Putamen (tissue), 1 donor: Measurements from ENCODE around the gene SLC6A20.

Experiments
- DNase-seq: peaks from one replicate; pipeline ENCODE4 v3.0.0-alpha.2; 2016; ENCODE audit warnings: low spot score

The SLC6A20 gene

GRCh38 chr3:45800611-45801010 is 4.3 kb upstream of the SLC6A20 start:
- DNase-seq: no peak

- no peak for DNase-seq
Observed at GRCh38 chr3:45799586-45799985, 3.2 kb upstream of the SLC6A20 start.

- DNase-seq: no peak
Observed at GRCh38 chr3:45798034-45798433, 1.7 kb upstream of the SLC6A20 start.

GRCh38 chr3:45796902-45797637 is 734 bp upstream of the SLC6A20 start:
- DNase-seq: no peak

GRCh38 chr3:45795509-45795881 is 841 bp downstream of the SLC6A20 start:
- DNase-seq: no peak

- no peak for DNase-seq
Observed at GRCh38 chr3:45794660-45795059, 1.7 kb downstream of the SLC6A20 start.

GRCh38 chr3:45794177-45794560 is 2.2 kb downstream of the SLC6A20 start:
- DNase-seq: no peak

- DNase-seq: no peak
Observed at GRCh38 chr3:45793482-45794176, 2.7 kb downstream of the SLC6A20 start.

GRCh38 chr3:45792516-45793172 is 3.7 kb downstream of the SLC6A20 start:
- DNase-seq: no peak

GRCh38 chr3:45792036-45792435 is 4.3 kb downstream of the SLC6A20 start:
- DNase-seq: no peak

- no peak for DNase-seq
Observed at GRCh38 chr3:45790596-45790995, 5.7 kb downstream of the SLC6A20 start.

- DNase-seq: no peak
Observed at GRCh38 chr3:45789235-45789812, 7.0 kb downstream of the SLC6A20 start.

GRCh38 chr3:45787551-45787950 is 8.8 kb downstream of the SLC6A20 start:
- DNase-seq: no peak

- no peak for DNase-seq
Observed at GRCh38 chr3:45786801-45787495, 9.4 kb downstream of the SLC6A20 start.

GRCh38 chr3:45785605-45786150 is 10.7 kb downstream of the SLC6A20 start:
- DNase-seq: no peak

- DNase-seq: no peak
Observed at GRCh38 chr3:45783667-45784066, 12.7 kb downstream of the SLC6A20 start.

- DNase-seq: no peak
Observed at GRCh38 chr3:45782381-45782780, 14.0 kb downstream of the SLC6A20 start.

GRCh38 chr3:45781841-45782240 is 14.5 kb downstream of the SLC6A20 start:
- no peak for DNase-seq

GRCh38 chr3:45781271-45781670 is 15.1 kb downstream of the SLC6A20 start:
- no peak for DNase-seq

- DNase-seq: no peak
Observed at GRCh38 chr3:45779746-45780735, 16.3 kb downstream of the SLC6A20 start.

GRCh38 chr3:45778761-45779201 is 17.6 kb downstream of the SLC6A20 start:
- DNase-seq: no peak
